GM23338 (cell line): ENCODE measurements around the gene ROBO1. TPM values are rescaled to one million over a fixed set of nuclear protein-coding genes. Genes with fewer than 3 reads are reported as not detected.

Source experiments
- ATAC-seq: fragments of 200-7000 bp; cut with Tn5 transposase; 3 replicates; pipeline ENCODE4 v1.9.1; 2020
- DNase-seq: peaks from one replicate; pipeline ENCODE4 v3.0.0-alpha.2; 2015; ENCODE audit warnings: low spot score
- H2AFZ ChIP-seq: fragments of 200-600 bp; sonication (generic); 2 replicates; pipeline ENCODE4 v1.8.0; 2016; ENCODE audit warnings: antibody characterized with exemption, mild to moderate bottlenecking, moderate library complexity
- H3F3A ChIP-seq: fragments of 200-600 bp; sonication (generic); replicated peaks from 2 replicates; pipeline ENCODE4 v1.8.0; 2017; ENCODE audit warnings: antibody characterized with exemption, mixed run types, low read depth
- H3K27ac ChIP-seq: fragments of 200-600 bp; sonication (generic); 2 replicates; pipeline ENCODE4 v1.6.1; 2016; ENCODE audit warnings: low read depth
- H3K27me3 ChIP-seq: fragments of 200-600 bp; sonication (generic); 2 replicates; pipeline ENCODE4 v1.8.0; 2016; ENCODE audit warnings: mild to moderate bottlenecking, mixed run types, moderate library complexity; ENCODE audit not compliant: insufficient read depth
- H3K36me3 ChIP-seq: fragments of 200-600 bp; sonication (generic); 2 replicates; pipeline ENCODE4 v1.8.0; 2016; ENCODE audit warnings: mild to moderate bottlenecking; ENCODE audit not compliant: insufficient read depth
- H3K4me1 ChIP-seq: fragments of 200-600 bp; sonication (generic); 2 replicates; pipeline ENCODE4 v1.8.0; 2016; ENCODE audit warnings: mild to moderate bottlenecking, moderate library complexity; ENCODE audit not compliant: insufficient read depth
- H3K4me2 ChIP-seq: fragments of 200-600 bp; sonication (generic); 2 replicates; pipeline ENCODE4 v1.7.1; 2017; ENCODE audit warnings: mixed run types
- H3K4me3 ChIP-seq: fragments of 200-600 bp; sonication (generic); 2 replicates; pipeline ENCODE4 v1.6.1; 2016; ENCODE audit warnings: mixed run types
- H3K79me2 ChIP-seq: fragments of 200-600 bp; sonication (generic); replicated peaks from 2 replicates; pipeline ENCODE4 v1.8.0; 2017; ENCODE audit warnings: mild to moderate bottlenecking; ENCODE audit not compliant: insufficient read depth
- H3K9me2 ChIP-seq: fragments of 200-600 bp; sonication (generic); 2 replicates; pipeline ENCODE4 v1.8.0; 2017; ENCODE audit not compliant: insufficient read depth
- H4K20me1 ChIP-seq: fragments of 200-600 bp; sonication (generic); replicated peaks from 2 replicates; pipeline ENCODE4 v1.8.0; 2017; ENCODE audit warnings: mild to moderate bottlenecking; ENCODE audit not compliant: insufficient read depth
- H3K27ac Mint-ChIP-seq: 2 replicates; pipeline ENCODE4 v1.8.0; 2020; ENCODE audit warnings: inconsistent platforms, mild to moderate bottlenecking, moderate library complexity, mixed read lengths
- H3K27me3 Mint-ChIP-seq: 3 replicates; pipeline ENCODE4 v1.8.0; 2022; ENCODE audit warnings: low read depth, mild to moderate bottlenecking, moderate library complexity, mixed read lengths, inconsistent platforms; ENCODE audit not compliant: insufficient read depth, poor library complexity
- H3K36me3 Mint-ChIP-seq: 3 replicates; pipeline ENCODE4 v1.8.0; 2021; ENCODE audit warnings: low read depth, mild to moderate bottlenecking, inconsistent platforms, moderate library complexity, mixed read lengths
- H3K4me1 Mint-ChIP-seq: 3 replicates; pipeline ENCODE4 v1.8.0; 2020; ENCODE audit warnings: mild to moderate bottlenecking, inconsistent platforms, mixed read lengths
- H3K4me3 Mint-ChIP-seq: 3 replicates; pipeline ENCODE4 v1.8.0; 2021; ENCODE audit warnings: moderate library complexity, mild to moderate bottlenecking, inconsistent platforms, mixed read lengths
- H3K9me3 Mint-ChIP-seq: 3 replicates; pipeline ENCODE4 v1.8.0; 2020; ENCODE audit warnings: moderate library complexity, mild to moderate bottlenecking, inconsistent platforms, mixed read lengths
- CREB1 ChIP-seq: fragments of 250-450 bp; sonication (Bioruptor Pico); IDR thresholded peaks from 2 replicates; pipeline ENCODE4 v1.5.0; 2020; ENCODE audit warnings: low read depth, mild to moderate bottlenecking, moderate library complexity
- CTCF ChIP-seq, 2 experiments: fragments of 200-600 bp in 1 of 2; sonication (generic) in 1 of 2; conservative IDR thresholded peaks; 2 replicates each; pipeline versions ENCODE4 v1.5.1 to v1.6.1; 2016 to 2017; ENCODE audit warnings: antibody characterized with exemption in 2 of 2, low read depth in 2 of 2, mild to moderate bottlenecking in 2 of 2, moderate library complexity in 1 of 2
- EZH2 ChIP-seq: fragments of 200-600 bp; sonication (generic); IDR thresholded peaks from one replicate; pipeline ENCODE4 v1.8.0; 2017; ENCODE audit warnings: antibody characterized with exemption, mild to moderate bottlenecking, low read depth; ENCODE audit not compliant: unreplicated experiment
- JUNB ChIP-seq: IDR thresholded peaks from one replicate; pipeline ENCODE4 v1.6.1; 2016; ENCODE audit warnings: antibody characterized with exemption; ENCODE audit not compliant: unreplicated experiment
- NANOG ChIP-seq: IDR thresholded peaks from 2 replicates; pipeline ENCODE4 v1.6.1; 2016; ENCODE audit warnings: antibody characterized with exemption, borderline replicate concordance
- POLR2AphosphoS5 ChIP-seq: IDR thresholded peaks from 2 replicates; pipeline ENCODE4 v1.6.1; 2016; ENCODE audit warnings: antibody characterized with exemption, low read depth
- STAT1 ChIP-seq: IDR thresholded peaks from one replicate; pipeline ENCODE4 v1.6.1; 2016; ENCODE audit warnings: antibody characterized with exemption; ENCODE audit not compliant: unreplicated experiment
- ZNF114 ChIP-seq: fragments of 250-450 bp; sonication (Bioruptor Pico); IDR thresholded peaks from 2 replicates; pipeline ENCODE4 v1.5.0; 2020; ENCODE audit warnings: mild to moderate bottlenecking, moderate library complexity
- ZNF331 ChIP-seq: fragments of 250-450 bp; sonication (Bioruptor Pico); IDR thresholded peaks from 2 replicates; pipeline ENCODE4 v1.5.0; 2020; ENCODE audit warnings: low read depth, mild to moderate bottlenecking, moderate library complexity
- polyA plus RNA-seq: library from polyadenylated mRNA; unstranded; fragments of >200 nt; fragmentation: Nextera tagmentation; extraction: Ambion mirVana; gene quantifications from 2 replicates; pipeline ENCODE4 v1.2.1, GENCODE V29; 2016
- total RNA-seq: library from RNA; depleted of rRNA; stranded (reverse); fragments of >200 nt; shearing (Covaris generic); gene quantifications from 2 replicates; pipeline ENCODE4 v1.2.3, GENCODE V29; 2014
- TF ChIP-seq, protein P1 (sequence below): IDR thresholded peaks from one replicate; pipeline ENCODE4 v1.6.1; 2018; ENCODE audit warnings: antibody characterized with exemption; ENCODE audit not compliant: unreplicated experiment

Gene ROBO1
- total and polyA plus RNA-seq, 2 experiments from 2014 or later: 19.2 to 78.3 TPM

DNA sequence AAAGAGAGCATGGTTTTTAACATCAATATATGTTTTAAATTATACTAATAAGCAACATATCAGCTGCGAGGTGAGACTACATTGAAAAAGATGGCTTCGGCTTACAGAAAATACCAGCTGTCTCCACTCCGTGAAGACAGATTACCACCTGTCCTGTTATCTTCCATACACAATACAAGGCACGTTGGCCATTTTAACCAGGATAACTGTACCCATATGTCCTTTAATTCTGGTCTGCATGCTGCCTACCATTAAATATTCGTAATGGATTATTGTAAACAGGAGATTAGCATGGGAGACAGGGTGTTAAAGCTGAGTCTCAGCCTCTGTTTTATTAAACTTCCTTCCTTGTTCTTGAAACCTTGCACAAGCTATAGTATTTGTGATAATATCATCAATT is 855.5 kb downstream of the ROBO1 start (continued):
- TF ChIP-seq ZNF331: no peak
- no peak for TF ChIP-seq NANOG
- TF ChIP-seq POLR2AphosphoS5: no peak
- no peak for TF ChIP-seq CTCF (conservative IDR thresholded peaks at IDR 0.05; ENCODE audit: low read depth in 2 of 2)
- no peak for TF ChIP-seq JUNB
- no peak for TF ChIP-seq CREB1

GRCh38 chr3:78911394-78911793 is 856.4 kb downstream of the ROBO1 start:
- no peak for TF ChIP-seq POLR2AphosphoS5
- H3K4me2 ChIP-seq: no peak overlapping the region

DNA sequence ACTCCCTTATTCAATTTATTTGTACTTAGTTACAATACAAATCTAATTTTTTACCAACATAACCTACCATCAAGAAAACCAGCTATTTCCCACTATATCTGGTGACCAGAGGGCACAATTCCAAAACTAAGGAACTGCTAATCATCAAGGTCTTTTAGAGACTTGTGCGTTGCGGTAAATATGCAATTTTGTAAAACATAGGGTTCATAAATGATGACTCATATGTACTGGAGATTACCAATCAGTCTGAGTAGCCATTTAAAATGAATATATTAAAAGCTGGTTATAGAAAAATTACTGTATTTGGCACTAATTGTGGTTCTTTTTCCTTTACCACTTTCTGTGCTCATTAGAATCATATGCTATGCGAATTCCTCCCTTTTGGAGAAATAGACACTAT is 859.6 kb downstream of the ROBO1 start:
- Histone ChIP-seq H2AFZ (no peak overlapping the region), H3K27ac (no peak overlapping the region), H3K9me2 (no peaks in the 10 kb centered on the region), H3K4me1 (no peaks in the 10 kb centered on the region), H3K4me2 (no peak overlapping the region), H3F3A (no peaks in the 10 kb centered on the region), H3K79me2 (peaks cover 15% of the 10 kb centered on the region; the same call in 1 of the 2 replicates), H3K36me3 (no peaks in the 10 kb centered on the region), H3K27me3 (no peaks in the 10 kb centered on the region), H4K20me1 (peaks cover 5% of the 10 kb centered on the region; the same call in 1 of the 2 replicates), H3K4me3 (no peak overlapping the region)
- Mint-ChIP-seq H3K27ac (no peak overlapping the region), H3K4me1 (peaks cover 9% of the 10 kb centered on the region; the same call in 2 of the 3 replicates), H3K36me3 (no peaks in the 10 kb centered on the region), H3K4me3 (no peak overlapping the region), H3K9me3 (no peaks in the 10 kb centered on the region), H3K27me3 (peaks cover 3% of the 10 kb centered on the region)
- no peak for DNase-seq
- TF ChIP-seq, protein P1, sequence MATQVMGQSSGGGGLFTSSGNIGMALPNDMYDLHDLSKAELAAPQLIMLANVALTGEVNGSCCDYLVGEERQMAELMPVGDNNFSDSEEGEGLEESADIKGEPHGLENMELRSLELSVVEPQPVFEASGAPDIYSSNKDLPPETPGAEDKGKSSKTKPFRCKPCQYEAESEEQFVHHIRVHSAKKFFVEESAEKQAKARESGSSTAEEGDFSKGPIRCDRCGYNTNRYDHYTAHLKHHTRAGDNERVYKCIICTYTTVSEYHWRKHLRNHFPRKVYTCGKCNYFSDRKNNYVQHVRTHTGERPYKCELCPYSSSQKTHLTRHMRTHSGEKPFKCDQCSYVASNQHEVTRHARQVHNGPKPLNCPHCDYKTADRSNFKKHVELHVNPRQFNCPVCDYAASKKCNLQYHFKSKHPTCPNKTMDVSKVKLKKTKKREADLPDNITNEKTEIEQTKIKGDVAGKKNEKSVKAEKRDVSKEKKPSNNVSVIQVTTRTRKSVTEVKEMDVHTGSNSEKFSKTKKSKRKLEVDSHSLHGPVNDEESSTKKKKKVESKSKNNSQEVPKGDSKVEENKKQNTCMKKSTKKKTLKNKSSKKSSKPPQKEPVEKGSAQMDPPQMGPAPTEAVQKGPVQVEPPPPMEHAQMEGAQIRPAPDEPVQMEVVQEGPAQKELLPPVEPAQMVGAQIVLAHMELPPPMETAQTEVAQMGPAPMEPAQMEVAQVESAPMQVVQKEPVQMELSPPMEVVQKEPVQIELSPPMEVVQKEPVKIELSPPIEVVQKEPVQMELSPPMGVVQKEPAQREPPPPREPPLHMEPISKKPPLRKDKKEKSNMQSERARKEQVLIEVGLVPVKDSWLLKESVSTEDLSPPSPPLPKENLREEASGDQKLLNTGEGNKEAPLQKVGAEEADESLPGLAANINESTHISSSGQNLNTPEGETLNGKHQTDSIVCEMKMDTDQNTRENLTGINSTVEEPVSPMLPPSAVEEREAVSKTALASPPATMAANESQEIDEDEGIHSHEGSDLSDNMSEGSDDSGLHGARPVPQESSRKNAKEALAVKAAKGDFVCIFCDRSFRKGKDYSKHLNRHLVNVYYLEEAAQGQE: no peak
- TF ChIP-seq POLR2AphosphoS5 (no peak), EZH2 (no peak), STAT1 (no peak), ZNF114 (CRISPR knock-in tag) (no peak)
- no peak for ATAC-seq

More at GRCh38 chr3:78911394-78911793, 856.4 kb downstream of the ROBO1 start:
- Mint-ChIP-seq H3K27ac (no peak overlapping the region), H3K27me3 (no peaks in the 10 kb centered on the region), H3K9me3 (no peaks in the 10 kb centered on the region), H3K4me3 (no peak overlapping the region), H3K4me1 (peaks cover 16% of the 10 kb centered on the region; the same call in 2 of the 3 replicates), H3K36me3 (no peaks in the 10 kb centered on the region)
- ATAC-seq: no peak
- peaks cover 13% of the 10 kb centered on the region for H4K20me1 ChIP-seq
- H3F3A ChIP-seq: no peaks in the 10 kb centered on the region
- no peak overlapping the region for H2AFZ ChIP-seq
- no peak for DNase-seq
- H3K27me3 ChIP-seq: no peaks in the 10 kb centered on the region
- no peaks in the 10 kb centered on the region for H3K9me2 ChIP-seq
- no peaks in the 10 kb centered on the region for H3K36me3 ChIP-seq
- H3K4me3 ChIP-seq: no peak overlapping the region
- peaks cover 15% of the 10 kb centered on the region; the same call in 1 of the 2 replicates for H3K79me2 ChIP-seq
- no peak overlapping the region for H3K27ac ChIP-seq
- no peaks in the 10 kb centered on the region; the same call in 1 of the 2 replicates for H3K4me1 ChIP-seq
